GM04503 (cell line): Measurements from ENCODE around the gene RNF40.

ENCODE experiments used
- DNase-seq: peaks from one replicate; pipeline ENCODE4 v3.0.0-alpha.2; 2012; ENCODE audit warnings: low read depth

RNF40 gene

DNA sequence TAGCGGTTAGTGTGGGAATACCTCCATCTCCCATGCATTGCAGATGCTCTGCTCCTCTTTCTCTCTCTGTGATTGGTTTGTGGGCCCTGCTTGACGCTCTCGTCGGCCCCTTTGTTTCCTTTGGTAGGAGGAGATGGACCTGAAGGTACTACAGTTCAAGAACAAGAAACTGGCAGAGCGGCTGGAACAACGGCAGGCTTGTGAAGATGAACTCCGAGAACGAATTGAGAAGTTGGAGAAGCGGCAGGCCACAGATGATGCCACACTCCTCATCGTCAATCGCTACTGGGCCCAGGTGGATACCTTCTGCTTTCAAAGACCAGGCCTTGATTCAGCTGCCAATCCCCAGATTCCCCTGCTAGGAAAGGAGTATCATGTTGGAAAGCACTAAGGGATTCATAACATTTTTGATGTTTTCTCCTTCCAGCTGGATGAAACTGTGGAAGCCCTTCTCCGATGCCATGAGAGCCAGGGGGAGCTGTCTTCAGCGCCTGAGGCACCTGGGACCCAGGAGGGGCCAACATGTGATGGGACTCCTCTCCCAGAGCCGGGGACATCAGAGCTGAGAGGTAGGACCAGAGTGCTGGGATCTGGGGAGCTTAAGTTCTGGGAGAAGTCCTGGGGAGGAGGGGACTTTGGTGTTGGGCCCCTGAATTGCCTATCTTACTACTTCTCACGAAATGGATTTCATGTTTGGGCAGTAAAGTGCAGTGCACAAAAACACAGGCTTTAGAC is 1.0 kb downstream of the RNF40 start:
- no peak for DNase-seq

- DNase-seq: no peak
Measured at GRCh38 chr16:30764086-30764485, 2.0 kb downstream of the RNF40 start.

DNA sequence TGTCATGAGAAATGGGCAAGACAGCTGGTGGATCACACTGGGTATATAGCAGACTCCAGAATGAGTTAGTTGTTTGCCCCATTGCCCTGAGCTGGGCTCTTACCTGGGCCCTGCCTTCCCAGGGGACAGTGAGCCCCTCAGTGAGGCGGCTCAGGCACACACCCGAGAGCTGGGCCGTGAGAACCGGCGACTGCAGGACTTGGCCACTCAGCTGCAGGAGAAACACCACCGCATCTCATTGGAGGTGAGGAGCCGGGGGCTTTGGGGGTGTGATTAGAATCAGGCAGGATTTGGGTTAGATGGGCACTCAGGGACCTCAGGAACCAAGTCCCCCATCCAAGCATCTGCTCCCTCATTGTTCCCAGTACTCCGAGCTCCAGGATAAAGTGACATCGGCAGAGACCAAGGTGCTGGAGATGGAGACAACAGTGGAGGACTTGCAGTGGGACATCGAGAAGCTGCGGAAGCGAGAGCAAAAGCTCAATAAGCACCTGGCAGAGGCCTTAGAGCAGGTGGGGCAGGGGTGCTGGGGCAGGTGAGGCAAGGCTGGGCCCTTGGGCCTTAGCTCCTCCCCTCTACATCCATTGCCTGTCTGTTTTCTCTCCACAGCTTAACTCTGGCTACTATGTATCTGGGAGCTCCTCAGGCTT is 2.8 kb downstream of the RNF40 start:
- no peak for DNase-seq

DNA sequence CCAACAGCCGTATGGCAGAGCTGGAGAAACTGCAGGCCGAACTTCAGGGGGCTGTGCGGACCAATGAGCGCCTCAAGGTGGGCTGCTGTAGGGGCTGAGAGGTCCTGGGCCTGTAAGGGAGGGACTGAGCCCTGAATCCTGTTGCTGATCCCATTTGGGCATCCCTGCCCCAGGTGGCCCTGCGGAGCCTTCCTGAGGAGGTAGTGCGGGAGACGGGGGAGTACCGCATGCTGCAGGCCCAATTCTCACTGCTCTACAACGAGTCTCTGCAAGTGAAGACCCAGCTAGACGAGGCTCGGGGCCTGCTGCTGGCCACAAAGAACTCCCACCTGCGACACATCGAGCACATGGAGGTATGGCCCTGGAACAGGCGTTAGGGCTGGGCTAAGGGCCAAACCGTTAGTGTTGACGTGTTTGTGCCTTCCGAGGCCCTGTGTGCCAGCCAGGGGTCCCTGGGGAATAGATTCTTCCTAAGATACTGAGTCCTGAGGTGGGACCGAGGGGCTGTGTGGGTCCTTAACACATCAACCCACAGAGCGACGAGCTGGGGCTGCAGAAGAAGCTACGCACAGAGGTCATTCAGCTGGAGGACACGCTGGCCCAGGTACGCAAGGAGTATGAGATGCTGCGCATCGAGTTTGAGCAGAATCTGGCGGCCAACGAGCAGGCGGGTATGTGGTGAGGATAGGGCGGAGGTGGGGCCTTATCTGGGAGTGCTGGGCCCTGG is 4.2 kb downstream of the RNF40 start:
- no peak for DNase-seq

- no peak for DNase-seq
Measured at GRCh38 chr16:30766933-30767284, 4.8 kb downstream of the RNF40 start.

DNA sequence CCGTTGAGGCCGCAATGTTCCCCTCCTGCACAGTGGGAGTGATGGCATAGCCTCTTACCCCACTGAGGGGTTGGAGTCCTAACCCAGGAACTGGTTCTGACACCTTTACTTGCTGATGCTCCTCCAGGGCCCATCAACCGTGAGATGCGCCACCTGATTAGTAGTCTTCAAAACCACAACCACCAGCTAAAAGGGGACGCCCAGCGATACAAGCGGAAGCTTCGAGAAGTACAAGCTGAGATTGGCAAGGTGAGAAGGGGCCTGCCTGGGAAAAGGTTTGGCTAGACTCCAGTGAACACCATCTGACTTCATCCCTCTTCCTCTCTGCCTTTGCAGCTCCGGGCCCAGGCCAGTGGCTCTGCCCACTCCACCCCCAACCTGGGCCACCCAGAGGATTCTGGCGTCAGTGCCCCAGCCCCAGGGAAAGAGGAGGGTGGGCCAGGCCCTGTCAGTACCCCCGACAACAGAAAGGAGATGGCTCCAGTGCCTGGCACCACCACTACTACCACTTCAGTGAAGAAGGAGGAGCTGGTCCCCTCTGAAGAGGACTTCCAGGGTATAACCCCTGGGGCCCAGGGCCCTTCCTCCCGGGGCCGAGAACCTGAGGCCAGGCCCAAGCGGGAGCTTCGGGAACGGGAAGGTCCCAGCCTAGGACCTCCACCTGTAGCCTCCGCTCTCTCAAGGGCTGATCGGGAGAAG is 5.8 kb downstream of the RNF40 start:
- no peak for DNase-seq

- DNase-seq: no peak
Measured at GRCh38 chr16:30768583-30769181, 6.6 kb downstream of the RNF40 start.

DNA sequence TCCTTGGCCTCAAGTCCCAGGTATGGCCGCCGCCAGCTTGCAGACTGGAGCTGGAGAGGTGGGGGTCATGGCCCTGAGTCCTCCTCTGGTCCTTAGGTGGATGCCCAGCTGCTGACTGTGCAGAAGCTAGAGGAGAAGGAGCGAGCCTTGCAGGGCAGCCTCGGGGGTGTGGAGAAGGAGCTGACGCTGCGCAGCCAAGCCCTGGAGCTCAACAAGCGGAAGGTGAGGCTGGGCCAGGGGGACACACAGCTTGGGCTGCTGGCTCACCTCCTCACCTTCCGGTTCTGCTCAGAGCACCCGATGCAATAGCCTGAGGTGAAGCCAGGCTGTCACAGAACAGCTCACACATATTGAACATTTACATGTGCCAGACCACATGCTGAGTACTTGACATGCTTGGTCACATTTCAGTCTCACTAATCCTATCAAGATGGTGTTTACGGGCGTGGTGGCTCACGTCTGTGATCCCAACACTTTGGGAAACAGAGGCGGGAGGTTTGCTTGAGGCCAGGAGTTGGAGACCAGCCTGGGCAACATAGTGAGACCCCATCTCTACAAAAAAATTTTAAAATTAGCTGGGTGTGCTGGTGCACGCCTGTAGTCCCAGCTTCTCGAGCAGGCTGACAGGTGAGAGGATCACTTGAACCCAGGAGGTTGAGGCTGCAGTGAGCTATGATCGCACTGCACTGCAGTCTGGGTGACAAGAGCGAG is 7.4 kb downstream of the RNF40 start:
- DNase-seq: no peak

DNA sequence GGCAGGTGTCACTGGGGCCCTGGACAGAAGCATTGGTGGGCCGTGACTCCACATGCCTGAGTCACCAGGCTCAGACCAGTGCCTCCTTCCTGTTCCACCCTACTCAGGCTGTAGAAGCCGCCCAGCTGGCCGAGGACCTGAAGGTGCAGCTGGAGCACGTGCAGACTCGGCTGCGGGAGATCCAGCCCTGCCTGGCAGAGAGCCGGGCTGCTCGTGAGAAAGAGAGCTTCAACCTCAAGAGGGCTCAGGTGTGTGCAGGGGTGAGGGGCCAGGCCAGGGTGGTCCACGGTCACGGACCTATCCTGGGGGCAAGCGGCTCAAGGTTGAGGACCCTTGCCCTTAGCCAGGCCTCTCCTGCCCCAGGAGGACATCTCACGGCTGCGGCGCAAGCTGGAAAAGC is 9.6 kb downstream of the RNF40 start:
- DNase-seq: no peak

GRCh38 chr16:30773826-30774225 is 11.7 kb downstream of the RNF40 start:
- no peak for DNase-seq

DNA sequence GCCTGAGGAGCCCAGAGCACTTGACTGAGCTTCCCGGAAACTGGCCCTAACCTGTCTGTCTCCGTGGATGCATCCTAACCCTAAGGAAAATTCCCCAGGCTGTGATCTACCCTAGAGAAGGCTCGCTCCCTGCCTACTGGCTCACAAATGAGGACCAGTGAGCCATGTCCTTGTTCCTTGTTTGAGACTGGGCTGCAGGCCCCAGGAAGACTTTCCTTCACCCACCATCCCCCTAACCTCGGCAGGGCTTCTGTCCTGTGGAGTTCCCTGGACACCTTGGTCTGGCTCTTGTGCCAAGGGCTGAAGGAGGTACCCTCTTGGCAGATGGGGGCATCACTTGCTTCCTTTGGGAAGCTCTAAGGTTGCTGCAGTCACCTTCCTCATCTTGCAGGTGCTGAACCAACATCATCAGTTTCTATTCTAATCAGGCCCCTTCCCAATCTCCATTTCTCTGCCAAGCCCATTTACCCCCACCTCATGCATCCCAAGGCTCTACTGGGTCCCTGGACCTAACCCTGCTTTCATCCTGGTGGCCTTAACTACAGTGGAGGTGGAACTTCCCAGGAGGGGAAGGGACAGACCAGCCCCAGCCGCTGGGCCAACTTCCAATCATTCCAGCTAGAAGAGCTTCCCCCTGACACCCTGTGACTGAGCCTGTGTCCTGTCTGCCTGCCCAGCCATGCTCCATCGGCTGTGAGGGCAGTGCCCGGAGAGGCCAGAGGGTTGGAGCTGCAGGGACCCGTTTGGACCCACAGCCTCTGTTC is 12.4 kb downstream of the RNF40 start:
- DNase-seq: no peak

- no peak for DNase-seq
Measured at GRCh38 chr16:30775131-30775391, 12.9 kb downstream of the RNF40 start.

GRCh38 chr16:30775392-30776188 is 13.5 kb downstream of the RNF40 start:
- peak; percentile 46 for DNase-seq

- DNase-seq: no peak
Measured at GRCh38 chr16:30777591-30778297, 15.6 kb downstream of the RNF40 start.

DNA sequence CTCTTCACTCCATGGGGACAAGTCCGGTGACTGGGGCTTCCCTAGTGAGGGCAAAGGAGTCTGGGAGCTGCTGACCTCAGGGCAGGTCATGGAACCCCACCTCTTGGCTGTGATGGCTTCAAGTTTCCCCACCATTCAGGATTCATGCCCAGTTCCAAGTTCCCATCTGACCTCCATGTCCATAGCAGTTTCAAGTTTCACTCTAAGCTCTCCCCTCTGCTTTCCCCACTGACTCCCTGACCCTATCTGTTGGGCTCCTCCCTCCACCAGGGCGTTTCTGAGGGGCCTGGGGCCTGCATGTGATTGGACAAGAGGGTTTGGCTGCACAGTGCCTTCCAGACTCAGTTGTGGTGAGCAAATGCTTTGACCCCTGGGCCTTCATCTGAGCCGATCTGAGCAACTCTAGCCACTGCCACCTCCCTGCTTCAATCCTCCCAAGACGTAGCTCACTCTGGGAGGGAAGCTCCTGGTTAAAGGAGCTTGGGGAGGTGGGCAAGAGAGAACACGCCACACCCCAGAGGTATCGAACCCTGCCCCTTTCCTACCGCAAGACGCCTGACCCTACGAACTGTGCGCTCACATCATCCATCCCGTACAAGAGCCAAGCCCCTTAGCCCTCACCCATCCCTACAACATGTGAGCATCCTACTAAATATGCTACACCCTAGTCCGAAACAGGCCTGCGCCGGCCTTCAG is 16.6 kb downstream of the RNF40 start:
- DNase-seq: no peak

DNA sequence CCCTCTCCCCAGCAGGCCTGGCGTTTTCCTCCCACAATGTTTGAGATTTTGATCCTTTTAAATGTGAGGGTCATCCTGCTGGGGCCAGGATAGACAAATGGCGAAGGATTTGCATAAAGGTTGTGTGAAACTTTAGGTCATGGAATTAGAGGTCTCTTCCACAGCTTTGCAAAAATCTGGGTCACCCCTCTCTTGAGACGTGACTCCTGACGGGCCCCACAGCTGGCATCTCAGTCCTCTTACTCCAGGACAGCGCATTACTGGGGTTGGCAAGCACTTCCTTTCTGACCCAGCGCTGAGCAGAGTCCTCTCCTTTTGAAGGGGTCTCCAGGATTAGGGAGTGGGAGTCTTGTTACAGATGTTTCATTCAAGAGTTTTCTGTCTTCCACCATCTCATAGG is 17.5 kb downstream of the RNF40 start:
- DNase-seq: no peak

DNA sequence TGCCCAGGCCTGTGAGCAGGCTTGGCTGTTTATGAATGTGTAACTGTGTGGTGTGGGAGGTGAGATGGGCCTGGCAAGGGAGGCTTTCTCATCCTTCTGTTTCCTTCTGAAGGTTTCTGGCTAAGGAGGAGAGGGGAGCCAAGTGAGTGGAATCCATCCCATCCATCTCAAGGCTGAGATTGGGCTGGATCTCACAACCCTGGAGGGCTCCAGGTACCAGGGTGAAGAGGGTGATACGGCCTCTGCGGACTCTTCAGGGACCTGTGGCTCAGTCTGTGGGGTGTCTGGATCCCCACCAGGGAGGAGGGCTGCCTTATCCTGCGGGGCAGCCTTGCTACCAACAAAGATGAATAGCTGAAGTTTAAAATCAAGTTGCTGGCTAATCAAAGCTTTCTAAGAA is 17.9 kb downstream of the RNF40 start:
- no peak for DNase-seq

GRCh38 chr16:30780549-30780948 is 18.4 kb downstream of the RNF40 start:
- no peak for DNase-seq
